Activated naive CD8-positive, alpha-beta T cell treated with anti-CD3 and anti-CD28 coated beads, Interleukin-2, amount 10 ng/mL, durations not matched to agents 7 days and 5 days (primary cell): ENCODE data around the gene IREB2. TPM values are rescaled to one million over a fixed set of nuclear protein-coding genes. Genes with fewer than 3 reads are reported as not detected.
"Not testable (repeated sequence)": the region's sequence is repeated elsewhere in the genome, so short reads cannot be mapped to it uniquely, and the experiment has no call there.

Source experiments
- ATAC-seq: fragments of 150-1000 bp; cut with Tn5 transposase; one replicate; pipeline ENCODE4 v1.10.0; 2021; ENCODE audit warnings: low read depth, moderate library complexity
- POLR2A ChIA-PET: fragments of 350-600 bp; sonication (Branson Sonifier 250); formaldehyde crosslinking; loops from one replicate; lab custom pipeline; 2021; ENCODE audit warnings: antibody characterized with exemption; lab: Charles Lee
- DNase-seq: peaks from one replicate; pipeline ENCODE4 v3.0.0; 2021
- H3K27ac Mint-ChIP-seq: one replicate; pipeline ENCODE4 v1.8.0; 2022; ENCODE audit warnings: mild to moderate bottlenecking, mixed read lengths
- H3K27me3 Mint-ChIP-seq: one replicate; pipeline ENCODE4 v1.8.0; 2022; ENCODE audit warnings: mild to moderate bottlenecking, moderate library complexity, mixed read lengths
- H3K36me3 Mint-ChIP-seq: one replicate; pipeline ENCODE4 v1.8.0; 2021; ENCODE audit warnings: mild to moderate bottlenecking, mixed read lengths
- H3K4me1 Mint-ChIP-seq: one replicate; pipeline ENCODE4 v1.8.0; 2021; ENCODE audit warnings: mixed read lengths
- H3K4me3 Mint-ChIP-seq: one replicate; pipeline ENCODE4 v1.8.0; 2022; ENCODE audit warnings: mild to moderate bottlenecking, moderate library complexity, mixed read lengths
- H3K9me3 Mint-ChIP-seq: one replicate; pipeline ENCODE4 v1.8.0; 2021; ENCODE audit warnings: mixed read lengths
- total RNA-seq, 2 experiments: library from RNA; stranded (reverse); gene quantifications; one replicate each; pipeline ENCODE4 v1.2.3, GENCODE V29; 2021

The IREB2 gene
- total RNA-seq, 2 experiments from 2014 or later, result 60.6 to 61.4 TPM

DNA sequence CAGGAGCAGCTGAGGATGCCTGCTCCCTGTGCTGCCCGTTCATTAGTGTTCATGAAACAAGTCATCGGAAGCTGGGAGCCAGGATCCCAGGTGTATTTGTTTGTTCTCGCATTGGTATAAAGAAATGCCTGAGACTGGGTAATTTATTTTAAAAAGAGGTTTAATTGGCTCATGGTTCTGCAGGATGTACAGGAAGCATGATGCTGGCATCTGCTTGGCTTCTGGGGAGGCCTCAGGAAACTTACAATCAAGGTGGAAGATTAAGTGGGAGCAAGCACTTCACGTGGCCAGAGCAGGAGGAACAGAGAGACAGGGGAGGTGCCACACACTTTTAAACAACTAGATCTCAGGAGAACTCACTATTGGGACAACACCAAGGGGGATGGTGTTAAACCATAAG is 63.8 kb downstream of the IREB2 start:
- peaks cover 3% of the 10 kb centered on the region for H3K4me1 Mint-ChIP-seq
- H3K9me3 Mint-ChIP-seq, result no peaks in the 10 kb centered on the region
- no peaks in the 10 kb centered on the region for H3K27me3 Mint-ChIP-seq
- DNase-seq, result no peak
- no peak overlapping the region for H3K27ac Mint-ChIP-seq
- H3K4me3 Mint-ChIP-seq, result no peak overlapping the region
- no peak for ATAC-seq
- H3K36me3 Mint-ChIP-seq, result peaks cover 20% of the 10 kb centered on the region
- POLR2A ChIA-PET, result no interaction called here

DNA sequence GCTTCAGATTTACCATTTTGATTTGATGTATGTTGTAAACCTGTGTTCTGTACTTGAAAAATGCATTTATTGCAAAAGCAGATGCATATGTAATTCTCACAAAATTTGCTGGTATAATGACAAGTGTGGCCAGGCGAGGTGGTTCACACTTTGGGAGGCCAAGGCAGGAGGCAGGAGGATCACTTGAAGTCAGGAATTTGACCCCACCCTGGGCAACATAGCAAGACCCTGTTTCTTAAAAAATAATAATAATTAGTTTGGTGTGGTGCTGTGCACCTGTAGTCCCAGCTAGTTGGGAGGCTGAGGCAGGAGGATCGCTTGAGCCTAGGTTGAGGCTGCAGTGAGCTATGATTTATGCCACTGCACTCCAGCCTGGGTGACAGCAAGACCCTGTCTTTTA is 64.6 kb downstream of the IREB2 start:
- Mint-ChIP-seq H3K4me3 (no peak overlapping the region), H3K9me3 (no peaks in the 10 kb centered on the region), H3K36me3 (peaks cover 17% of the 10 kb centered on the region), H3K27me3 (no peaks in the 10 kb centered on the region), H3K4me1 (peaks cover 4% of the 10 kb centered on the region), H3K27ac (no peak overlapping the region)
- no peak for DNase-seq
- POLR2A ChIA-PET, result interaction anchor here (1.2 kb wide), 1 partner anchor 38 kb away, joined by 3 read pairs; the partner anchor contains the start of gene PSMA4
- no peak for ATAC-seq

DNA sequence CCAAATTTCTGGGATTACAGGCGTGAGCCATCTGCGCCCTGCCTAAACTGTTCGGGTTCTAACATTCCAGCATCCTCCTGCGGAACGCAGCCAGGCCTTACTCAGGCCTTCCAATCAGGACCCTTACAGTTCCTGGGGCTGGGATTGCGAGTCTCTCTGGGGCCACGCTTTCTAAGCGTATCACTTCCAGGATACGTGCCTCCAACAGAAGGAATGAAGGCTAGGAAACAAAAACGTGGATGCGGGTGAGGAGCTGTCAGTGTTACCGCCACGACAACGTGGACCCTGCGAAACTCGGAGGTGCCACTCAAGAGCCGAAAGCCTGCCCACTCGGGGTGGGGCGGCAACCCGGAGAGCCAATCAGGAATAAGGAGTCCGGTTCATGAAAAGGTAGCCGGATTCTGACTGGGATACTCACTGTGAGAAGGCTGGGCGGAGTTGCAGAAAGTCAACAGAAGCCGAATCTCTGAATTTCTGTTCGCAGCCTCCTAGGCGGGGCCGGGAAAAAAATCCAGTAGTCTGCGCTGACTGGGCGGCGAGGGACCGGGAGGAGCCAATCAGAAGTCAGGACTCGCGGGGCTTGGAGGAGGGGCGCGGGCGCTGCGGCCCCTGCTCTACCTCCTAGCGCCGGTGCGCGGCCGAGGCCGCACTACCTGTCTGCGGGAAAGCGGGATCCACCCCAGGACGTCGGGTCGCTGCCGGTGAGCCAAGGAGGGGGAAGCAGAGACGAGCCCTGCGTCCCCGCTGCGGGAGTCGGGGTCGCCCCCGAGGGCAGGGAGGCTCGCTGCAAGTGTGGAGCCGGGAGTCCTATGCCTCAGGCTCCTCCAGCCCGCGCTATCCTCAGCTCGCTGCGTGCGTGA is 69.2 kb downstream of the IREB2 start, which contains the start of gene HYKK:
HYKK (plus strand) TSS at position 607 of the 860 bp plus-strand sequence. CDS start 5,512 bp downstream, outside the sequence.
- H3K4me1 Mint-ChIP-seq, result peaks cover 15% of the 10 kb centered on the region
- peak within 1 kb of the TSS; percentile 96 for H3K4me3 Mint-ChIP-seq
- H3K27ac Mint-ChIP-seq, result peak within 1 kb of the TSS; percentile 56
- H3K9me3 Mint-ChIP-seq, result no peaks in the 10 kb centered on the region
- DNase-seq (peak; percentile 75), ATAC-seq (peak; percentile 89)
- H3K36me3 Mint-ChIP-seq, result peaks cover under 1% of the 10 kb centered on the region
- POLR2A ChIA-PET, result interaction anchor here (1.3 to 2.4 kb wide), 2 partner anchors 34 to 58 kb away, joined by 4 to 12 read pairs; partner anchors contain the start of genes CHRNA5 and PSMA4
- H3K27me3 Mint-ChIP-seq, result peaks cover 14% of the 10 kb centered on the region

DNA sequence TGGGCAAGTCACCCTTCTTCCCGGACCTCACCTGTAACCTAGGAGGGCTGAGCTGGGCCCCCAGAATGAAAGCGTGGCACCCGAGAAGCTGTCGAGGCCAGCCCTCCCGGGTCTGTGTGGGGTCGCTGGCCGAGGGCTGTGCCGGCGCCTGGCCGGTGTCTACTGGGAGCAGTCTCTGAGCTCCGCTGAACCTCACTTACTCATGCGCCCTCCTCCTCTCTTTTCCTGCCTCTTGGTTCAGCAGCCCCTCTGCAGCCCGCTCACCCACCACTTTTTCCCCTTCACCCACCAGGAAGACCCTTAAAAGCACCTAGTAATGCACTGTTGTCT is 69.8 kb downstream of the IREB2 start:
- POLR2A ChIA-PET, result interaction anchor here (1.3 to 2.4 kb wide), 2 partner anchors 33 to 57 kb away, joined by 4 to 12 read pairs; partner anchors contain the start of genes CHRNA5 and PSMA4
- ATAC-seq (peak; percentile 44), DNase-seq (no peak)
- Mint-ChIP-seq H3K27ac (no peak overlapping the region), H3K36me3 (no peaks in the 10 kb centered on the region), H3K4me3 (peak overlapping the region; percentile 96), H3K27me3 (peaks cover 14% of the 10 kb centered on the region), H3K4me1 (peaks cover 15% of the 10 kb centered on the region), H3K9me3 (no peaks in the 10 kb centered on the region)

DNA sequence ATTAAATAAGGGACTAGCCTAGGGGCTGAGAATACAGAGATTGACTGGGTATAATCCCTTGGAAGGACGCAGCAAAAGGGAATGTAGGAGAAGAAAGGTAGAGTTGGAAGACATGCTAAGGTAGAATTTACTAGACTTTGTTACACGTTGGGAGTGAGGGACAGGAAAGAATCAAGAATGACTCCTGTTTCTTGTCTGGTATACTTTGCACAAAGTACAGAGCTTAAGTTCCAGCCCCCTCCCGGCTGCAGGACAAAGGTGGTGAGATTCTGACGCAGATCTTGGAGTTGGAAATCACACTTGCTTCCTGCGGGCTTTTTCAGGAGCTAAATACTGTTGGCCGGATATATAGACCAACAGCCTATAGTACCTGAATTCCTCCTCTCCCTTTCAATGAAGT is 70.3 kb downstream of the IREB2 start:
- POLR2A ChIA-PET, result interaction anchor here (1.3 to 2.4 kb wide), 2 partner anchors 32 to 57 kb away, joined by 4 to 12 read pairs; partner anchors contain the start of genes CHRNA5 and PSMA4
- Mint-ChIP-seq H3K27ac (no peak overlapping the region), H3K4me3 (peak overlapping the region; percentile 96), H3K27me3 (peaks cover 14% of the 10 kb centered on the region), H3K9me3 (no peaks in the 10 kb centered on the region), H3K36me3 (no peaks in the 10 kb centered on the region), H3K4me1 (peaks cover 15% of the 10 kb centered on the region)
- ATAC-seq, result no peak
- DNase-seq, result no peak

GRCh38 chr15:78509726-78510312 is 71.8 kb downstream of the IREB2 start:
- Mint-ChIP-seq H3K9me3 (no peaks in the 10 kb centered on the region), H3K36me3 (no peaks in the 10 kb centered on the region), H3K27ac (no peak overlapping the region), H3K4me1 (peaks cover 15% of the 10 kb centered on the region), H3K4me3 (no peak overlapping the region), H3K27me3 (peaks cover 14% of the 10 kb centered on the region)
- POLR2A ChIA-PET, result no interaction called here
- ATAC-seq, result no peak
- DNase-seq, result no peak

GRCh38 chr15:78520035-78520434 is 82.0 kb downstream of the IREB2 start:
- POLR2A ChIA-PET, H3K4me3 Mint-ChIP-seq, H3K27ac Mint-ChIP-seq, DNase-seq, H3K36me3 Mint-ChIP-seq, H3K9me3 Mint-ChIP-seq, ATAC-seq, H3K27me3 Mint-ChIP-seq, H3K4me1 Mint-ChIP-seq: not testable (repeated sequence)

GRCh38 chr15:78524230-78524629 is 86.2 kb downstream of the IREB2 start:
- no peak for DNase-seq
- no peaks in the 10 kb centered on the region for H3K36me3 Mint-ChIP-seq
- H3K4me3 Mint-ChIP-seq, result no peak overlapping the region
- no peaks in the 10 kb centered on the region for H3K27me3 Mint-ChIP-seq
- no peaks in the 10 kb centered on the region for H3K4me1 Mint-ChIP-seq
- ATAC-seq, result no peak
- no peaks in the 10 kb centered on the region for H3K9me3 Mint-ChIP-seq
- H3K27ac Mint-ChIP-seq, result no peak overlapping the region
- POLR2A ChIA-PET, result no interaction called here

- H3K4me1 Mint-ChIP-seq, result no peaks in the 10 kb centered on the region
- H3K27me3 Mint-ChIP-seq, result no peaks in the 10 kb centered on the region
- H3K4me3 Mint-ChIP-seq, result no peak overlapping the region
- POLR2A ChIA-PET, result no interaction called here
- no peaks in the 10 kb centered on the region for H3K36me3 Mint-ChIP-seq
- H3K27ac Mint-ChIP-seq, result no peak overlapping the region
- ATAC-seq (no peak), DNase-seq (no peak)
- no peaks in the 10 kb centered on the region for H3K9me3 Mint-ChIP-seq
Measured at GRCh38 chr15:78527325-78527724, 89.3 kb downstream of the IREB2 start.

- no peak for ATAC-seq
- H3K4me1 Mint-ChIP-seq, result peaks cover 2% of the 10 kb centered on the region
- POLR2A ChIA-PET, result interaction anchor here (0.6 kb wide), 1 partner anchor 18 kb away, joined by 3 read pairs; no protein-coding TSS in a partner anchor
- no peaks in the 10 kb centered on the region for H3K9me3 Mint-ChIP-seq
- no peaks in the 10 kb centered on the region for H3K27me3 Mint-ChIP-seq
- H3K4me3 Mint-ChIP-seq, result no peak overlapping the region
- H3K36me3 Mint-ChIP-seq, result peaks cover 2% of the 10 kb centered on the region
- DNase-seq, result no peak
- H3K27ac Mint-ChIP-seq, result no peak overlapping the region
Measured at GRCh38 chr15:78533331-78533730, 95.3 kb downstream of the IREB2 start.

GRCh38 chr15:78536134-78536533 is 98.1 kb downstream of the IREB2 start:
- DNase-seq (no peak), ATAC-seq (no peak)
- Mint-ChIP-seq H3K9me3 (no peaks in the 10 kb centered on the region), H3K4me1 (peaks cover 12% of the 10 kb centered on the region), H3K4me3 (no peak overlapping the region), H3K27ac (no peak overlapping the region), H3K27me3 (no peaks in the 10 kb centered on the region), H3K36me3 (peaks cover 6% of the 10 kb centered on the region)
- POLR2A ChIA-PET, result no interaction called here

DNA sequence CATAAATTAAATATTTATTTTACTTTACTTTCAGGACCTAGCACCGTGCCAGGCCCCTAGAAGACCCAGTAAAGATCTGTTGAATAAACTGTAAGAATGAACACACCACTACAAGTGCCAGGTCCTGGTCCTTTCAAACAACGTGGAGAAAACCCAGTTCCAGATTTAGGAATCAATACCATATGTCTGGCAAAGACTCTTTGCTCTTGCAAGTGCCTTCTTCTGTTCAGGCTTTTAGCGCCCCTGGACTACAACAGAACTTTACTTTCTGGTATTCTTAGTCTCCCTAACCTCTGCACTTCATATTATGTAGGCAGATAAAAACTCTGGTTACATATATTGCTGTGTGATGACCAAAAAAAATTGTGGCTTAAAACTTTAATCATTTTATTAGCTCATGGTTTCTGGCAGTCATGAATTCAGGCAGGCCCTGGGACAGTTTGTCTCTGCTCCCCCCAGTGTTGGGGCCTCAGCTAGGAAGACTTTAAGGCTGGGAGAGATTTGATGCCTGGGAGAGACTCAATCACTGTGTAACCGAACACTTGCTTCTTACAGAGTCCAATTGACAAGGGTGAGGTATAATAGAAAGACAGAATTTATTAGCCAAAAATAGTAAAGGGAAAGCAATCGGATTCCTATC is 99.4 kb downstream of the IREB2 start:
- ATAC-seq (no peak), DNase-seq (no peak)
- peaks cover 13% of the 10 kb centered on the region for H3K36me3 Mint-ChIP-seq
- POLR2A ChIA-PET, result no interaction called here
- H3K9me3 Mint-ChIP-seq, result no peaks in the 10 kb centered on the region
- no peaks in the 10 kb centered on the region for H3K27me3 Mint-ChIP-seq
- H3K27ac Mint-ChIP-seq, result no peak overlapping the region
- H3K4me1 Mint-ChIP-seq, result peaks cover 18% of the 10 kb centered on the region
- no peak overlapping the region for H3K4me3 Mint-ChIP-seq

GRCh38 chr15:78538358-78538757 is 100.3 kb downstream of the IREB2 start:
- DNase-seq (no peak), ATAC-seq (no peak)
- peaks cover 26% of the 10 kb centered on the region for H3K4me1 Mint-ChIP-seq
- no peak overlapping the region for H3K27ac Mint-ChIP-seq
- no peaks in the 10 kb centered on the region for H3K27me3 Mint-ChIP-seq
- POLR2A ChIA-PET, result no interaction called here
- H3K36me3 Mint-ChIP-seq, result peaks cover 17% of the 10 kb centered on the region
- no peaks in the 10 kb centered on the region for H3K9me3 Mint-ChIP-seq
- no peak overlapping the region for H3K4me3 Mint-ChIP-seq
